CD4-positive, alpha-beta T cell (primary cell): ENCODE results near the gene GLOD4. TPM values are rescaled to one million over a fixed set of nuclear protein-coding genes. Genes with fewer than 3 reads are reported as not detected.

Experiments
- ATAC-seq: fragments of 200-7000 bp; cut with Tn5 transposase; one replicate; pipeline ENCODE4 v1.10.0; 2022; ENCODE audit warnings: mild to moderate bottlenecking; ENCODE audit not compliant: poor library complexity
- CTCF ChIA-PET: fragments of 350-600 bp; sonication (Branson Sonifier 250); formaldehyde crosslinking; loops from one replicate; lab custom pipeline; 2021; ENCODE audit warnings: antibody characterized with exemption, inconsistent platforms; lab: Charles Lee
- POLR2A ChIA-PET: fragments of 350-600 bp; sonication (Branson Sonifier 250); formaldehyde crosslinking; loops from one replicate; lab custom pipeline; 2021; ENCODE audit warnings: antibody characterized with exemption, inconsistent platforms; lab: Charles Lee
- DNase-seq, 14 experiments: peaks; one replicate each; pipeline ENCODE4 v3.0.0-alpha.2; 2013 to 2020; ENCODE audit warnings: mixed read lengths in 2 of 14
- H3K27ac ChIP-seq, 2 donors: one replicate each; pipeline versions ENCODE4 v1.5.1 to v1.7.0; 2013; ENCODE audit warnings: low read length in 2 of 2, low read depth in 1 of 2, mild to moderate bottlenecking in 1 of 2
- H3K27me3 ChIP-seq, 2 experiments: 1 replicate in 1 of 2; 2 replicates in 1 of 2; pipeline versions ENCODE4 v1.6.1 to v1.7.0; 2013; ENCODE audit warnings: low read length in 2 of 2, control low read depth in 1 of 2, mild to moderate bottlenecking in 1 of 2, moderate library complexity in 1 of 2; ENCODE audit not compliant: insufficient read depth in 2 of 2, control insufficient read depth in 1 of 2
- H3K36me3 ChIP-seq: one replicate; pipeline ENCODE4 v1.6.1; 2013; ENCODE audit warnings: low read length, control low read depth; ENCODE audit not compliant: insufficient read depth
- H3K4me1 ChIP-seq: one replicate; pipeline ENCODE4 v1.6.1; 2013; ENCODE audit warnings: low read length, control low read depth; ENCODE audit not compliant: insufficient read depth
- H3K4me3 ChIP-seq: one replicate; pipeline ENCODE4 v1.5.1; 2013; ENCODE audit warnings: mild to moderate bottlenecking, low read length, moderate library complexity
- H3K9me3 ChIP-seq, 2 experiments: 1 replicate in 1 of 2; 2 replicates in 1 of 2; pipeline versions ENCODE4 v1.6.1 to v1.7.0; 2013; ENCODE audit warnings: low read length in 2 of 2, mild to moderate bottlenecking in 2 of 2, control low read depth in 1 of 2, moderate library complexity in 1 of 2; ENCODE audit not compliant: control insufficient read depth in 1 of 2, insufficient read depth in 1 of 2
- H3K27ac Mint-ChIP-seq: one replicate; pipeline ENCODE4 v1.8.0; 2020; ENCODE audit warnings: mixed read lengths
- H3K27me3 Mint-ChIP-seq: one replicate; pipeline ENCODE4 v1.8.0; 2021; ENCODE audit warnings: mixed read lengths
- H3K36me3 Mint-ChIP-seq: one replicate; pipeline ENCODE4 v1.8.0; 2021; ENCODE audit warnings: low read depth, mixed read lengths
- H3K4me1 Mint-ChIP-seq: one replicate; pipeline ENCODE4 v1.8.0; 2021; ENCODE audit warnings: low read depth, mixed read lengths
- H3K4me3 Mint-ChIP-seq: one replicate; pipeline ENCODE4 v1.8.0; 2020; ENCODE audit warnings: mild to moderate bottlenecking, mixed read lengths
- H3K9me3 Mint-ChIP-seq: one replicate; pipeline ENCODE4 v1.8.0; 2020; ENCODE audit warnings: mixed read lengths
- CTCF ChIP-seq: fragments of 200-600 bp; IDR thresholded peaks from one replicate; pipeline ENCODE4 v1.8.0; 2022; ENCODE audit warnings: antibody characterized with exemption, mild to moderate bottlenecking
- intact Hi-C, 2 experiments: fragments of 100-400 bp; cut with DNase I in 1 of 2; cut with micrococcal nuclease in 1 of 2; formaldehyde crosslinking; loops; one replicate each; pipeline versions ENCODE4 v1.15.1 to v1.9.0; 2023 to 2025; cut with DNase I, micrococcal nuclease
- total RNA-seq, 174 experiments: library from RNA in 2 of 174; stranded (reverse) in 2 of 174; gene quantifications; one replicate each; pipeline ENCODE4 v1.2.3 and lab custom pipeline; 2021 to 2026

GLOD4 gene
- total RNA-seq, 2 experiments from 2014 or later: 88.0 to 89.3 TPM

DNA sequence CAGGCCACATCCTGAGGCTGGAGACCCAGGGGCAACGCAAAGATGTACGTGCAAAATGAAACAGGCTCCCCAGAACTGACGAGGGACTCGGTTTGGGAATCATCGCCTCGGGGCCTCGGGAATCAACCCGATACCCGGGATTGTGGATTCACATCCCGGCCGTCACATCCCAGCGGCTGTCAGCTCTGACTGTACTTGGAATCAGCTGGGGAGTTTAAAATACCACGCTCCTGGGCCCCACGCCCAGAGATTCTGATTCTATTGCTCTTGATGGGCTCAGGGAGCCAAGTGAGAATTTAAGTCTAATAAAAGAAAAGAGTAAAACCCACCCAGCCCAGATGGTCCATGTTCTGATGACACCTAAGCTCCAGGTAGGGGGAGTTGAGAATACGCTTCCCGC lies 42.3 kb upstream of the GLOD4 start:
- ChIA-PET CTCF (no interaction called here), POLR2A (no interaction called here)
- no peak overlapping the region for H3K27ac Mint-ChIP-seq
- Histone ChIP-seq H3K4me1 (no peaks in the 10 kb centered on the region), H3K9me3 (no peaks in the 10 kb centered on the region), H3K4me3 (no peak overlapping the region), H3K27me3 (no peaks in the 10 kb centered on the region), H3K27ac (no peak overlapping the region), H3K36me3 (no peaks in the 10 kb centered on the region)
- intact Hi-C loops: no loop called here
- H3K36me3 Mint-ChIP-seq: no peaks in the 10 kb centered on the region
- no peak for TF ChIP-seq CTCF
- DNase-seq (no peak), ATAC-seq (no peak)
- H3K9me3 Mint-ChIP-seq: no peaks in the 10 kb centered on the region
- H3K27me3 Mint-ChIP-seq: no peaks in the 10 kb centered on the region
- H3K4me3 Mint-ChIP-seq: no peak overlapping the region
- no peaks in the 10 kb centered on the region for H3K4me1 Mint-ChIP-seq

DNA sequence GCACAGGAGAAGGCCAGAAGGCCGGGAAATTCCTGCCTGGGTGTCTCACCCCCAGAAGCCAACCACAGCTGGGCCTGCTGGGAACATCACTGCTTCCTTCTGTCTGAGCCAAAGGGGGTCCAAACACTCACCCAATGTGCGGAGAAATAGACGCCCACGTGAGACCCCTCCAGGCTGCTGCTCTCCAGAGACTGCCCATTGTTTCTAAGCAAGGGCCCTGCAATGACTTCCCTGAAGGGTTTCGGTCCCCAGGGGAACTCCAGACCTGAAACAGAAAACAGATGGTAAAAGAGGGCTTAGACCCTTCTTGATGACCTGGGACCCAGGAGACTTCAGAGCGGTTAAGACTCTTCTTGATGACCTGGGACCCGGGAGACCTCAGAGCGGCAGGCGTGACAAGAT lies 41.4 kb upstream of the GLOD4 start:
- Histone ChIP-seq H3K4me1 (no peaks in the 10 kb centered on the region), H3K36me3 (no peaks in the 10 kb centered on the region), H3K9me3 (no peaks in the 10 kb centered on the region), H3K27me3 (no peaks in the 10 kb centered on the region), H3K27ac (no peak overlapping the region), H3K4me3 (no peak overlapping the region)
- CTCF ChIA-PET: no interaction called here
- POLR2A ChIA-PET: no interaction called here
- ATAC-seq (no peak), DNase-seq (no peak)
- TF ChIP-seq CTCF: no peak
- Mint-ChIP-seq H3K9me3 (no peaks in the 10 kb centered on the region), H3K4me1 (no peaks in the 10 kb centered on the region), H3K27me3 (no peaks in the 10 kb centered on the region), H3K36me3 (no peaks in the 10 kb centered on the region), H3K4me3 (no peak overlapping the region), H3K27ac (no peak overlapping the region)
- intact Hi-C loops: no loop called here

GRCh38 chr17:819251-819650 lies 37.2 kb upstream of the GLOD4 start:
- TF ChIP-seq CTCF: no peak

More at GRCh38 chr17:819251-819650, 37.2 kb upstream of the GLOD4 start:
- Histone ChIP-seq H3K27ac (no peak overlapping the region), H3K27me3 (no peaks in the 10 kb centered on the region), H3K4me1 (no peaks in the 10 kb centered on the region), H3K4me3 (no peak overlapping the region), H3K9me3 (no peaks in the 10 kb centered on the region), H3K36me3 (no peaks in the 10 kb centered on the region)
- no peaks in the 10 kb centered on the region for H3K4me1 Mint-ChIP-seq
- no peak overlapping the region for H3K4me3 Mint-ChIP-seq
- H3K9me3 Mint-ChIP-seq: no peaks in the 10 kb centered on the region
- ATAC-seq: no peak
- H3K27me3 Mint-ChIP-seq: no peaks in the 10 kb centered on the region
- DNase-seq: no peak
- intact Hi-C loops: no loop called here
- ChIA-PET CTCF (no interaction called here), POLR2A (no interaction called here)
- no peaks in the 10 kb centered on the region for H3K36me3 Mint-ChIP-seq
- H3K27ac Mint-ChIP-seq: no peak overlapping the region
